ENCODE data around the gene HSFX4.
"Not testable (repeated sequence)": the region's sequence is repeated elsewhere in the genome, so short reads cannot be mapped to it uniquely, and the experiment has no call there.

The HSFX4 gene, protein sequence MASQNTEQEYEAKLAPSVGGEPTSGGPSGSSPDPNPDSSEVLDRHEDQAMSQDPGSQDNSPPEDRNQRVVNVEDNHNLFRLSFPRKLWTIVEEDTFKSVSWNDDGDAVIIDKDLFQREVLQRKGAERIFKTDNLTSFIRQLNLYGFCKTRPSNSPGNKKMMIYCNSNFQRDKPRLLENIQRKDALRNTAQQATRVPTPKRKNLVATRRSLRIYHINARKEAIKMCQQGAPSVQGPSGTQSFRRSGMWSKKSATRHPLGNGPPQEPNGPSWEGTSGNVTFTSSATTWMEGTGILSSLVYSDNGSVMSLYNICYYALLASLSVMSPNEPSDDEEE

DNA sequence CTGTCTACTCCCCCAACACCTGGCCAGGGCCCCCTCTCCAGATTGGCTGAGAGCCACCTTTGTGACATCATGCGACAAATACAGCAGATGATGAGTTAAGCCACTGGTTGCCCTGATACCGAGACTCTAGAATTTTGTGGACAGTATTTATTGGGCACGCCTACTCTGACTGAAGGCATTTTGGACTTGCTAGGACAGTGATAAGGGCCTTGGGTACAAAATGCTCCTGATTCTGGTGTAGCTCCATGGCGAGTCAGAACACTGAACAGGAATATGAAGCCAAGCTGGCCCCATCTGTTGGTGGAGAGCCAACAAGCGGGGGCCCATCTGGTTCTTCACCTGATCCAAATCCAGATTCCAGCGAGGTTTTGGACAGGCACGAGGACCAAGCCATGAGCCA lies at the start of gene HSFX4:
Gene HSFX4, plus strand, starts transcription at position 174 of the 400 bp plus-strand sequence. Its CDS starts 72 bp downstream, at position 246.
- not testable (repeated sequence) for DNase-seq

GRCh38 chrX:149881081-149881711 lies 48.2 kb upstream of the HSFX4 start, which contains the start of gene MAGEA8:
Gene MAGEA8 (plus strand): TSS chrX:149881183. CDS start chrX:149884273, 3,090 bp downstream.
- DNase-seq: no peak

DNA sequence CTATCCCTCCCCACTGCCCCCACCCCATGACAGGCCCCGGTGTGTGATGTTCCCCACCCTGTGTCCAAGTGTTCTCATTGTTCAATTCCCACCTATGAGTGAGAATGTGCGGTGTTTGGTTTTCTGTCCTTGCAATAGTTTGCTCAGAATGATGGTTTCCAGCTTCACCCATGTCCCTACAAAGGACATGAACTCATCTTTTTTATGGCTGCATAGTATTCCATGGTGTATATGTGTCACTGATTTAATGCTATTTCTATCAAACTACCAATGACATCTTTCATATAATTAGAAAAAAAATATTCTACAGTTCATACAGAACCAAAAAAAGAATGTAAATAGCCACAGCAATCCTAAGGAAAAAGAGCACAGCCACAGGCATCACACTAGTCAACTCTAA lies 38.5 kb upstream of the HSFX4 start:
- not testable (repeated sequence) for DNase-seq

DNA sequence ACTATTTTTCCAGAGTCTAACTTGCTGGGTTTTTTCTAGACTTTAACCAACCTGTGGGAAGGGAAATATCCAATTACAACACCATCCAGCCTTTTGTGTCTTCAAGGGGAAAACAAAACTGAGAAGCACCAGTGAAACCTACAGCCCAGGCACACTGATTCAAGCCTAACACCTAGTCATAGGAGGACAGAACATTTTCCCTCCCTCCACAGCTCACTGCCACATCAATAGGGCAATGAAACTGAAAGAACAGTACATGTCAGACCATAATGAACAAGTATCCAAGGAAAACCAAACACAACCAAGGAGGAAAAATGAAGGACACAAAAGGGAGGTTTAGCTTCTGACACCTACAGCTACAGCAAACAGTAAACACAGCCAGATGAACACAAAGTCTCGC lies 30.8 kb upstream of the HSFX4 start:
- DNase-seq: no peak

DNA sequence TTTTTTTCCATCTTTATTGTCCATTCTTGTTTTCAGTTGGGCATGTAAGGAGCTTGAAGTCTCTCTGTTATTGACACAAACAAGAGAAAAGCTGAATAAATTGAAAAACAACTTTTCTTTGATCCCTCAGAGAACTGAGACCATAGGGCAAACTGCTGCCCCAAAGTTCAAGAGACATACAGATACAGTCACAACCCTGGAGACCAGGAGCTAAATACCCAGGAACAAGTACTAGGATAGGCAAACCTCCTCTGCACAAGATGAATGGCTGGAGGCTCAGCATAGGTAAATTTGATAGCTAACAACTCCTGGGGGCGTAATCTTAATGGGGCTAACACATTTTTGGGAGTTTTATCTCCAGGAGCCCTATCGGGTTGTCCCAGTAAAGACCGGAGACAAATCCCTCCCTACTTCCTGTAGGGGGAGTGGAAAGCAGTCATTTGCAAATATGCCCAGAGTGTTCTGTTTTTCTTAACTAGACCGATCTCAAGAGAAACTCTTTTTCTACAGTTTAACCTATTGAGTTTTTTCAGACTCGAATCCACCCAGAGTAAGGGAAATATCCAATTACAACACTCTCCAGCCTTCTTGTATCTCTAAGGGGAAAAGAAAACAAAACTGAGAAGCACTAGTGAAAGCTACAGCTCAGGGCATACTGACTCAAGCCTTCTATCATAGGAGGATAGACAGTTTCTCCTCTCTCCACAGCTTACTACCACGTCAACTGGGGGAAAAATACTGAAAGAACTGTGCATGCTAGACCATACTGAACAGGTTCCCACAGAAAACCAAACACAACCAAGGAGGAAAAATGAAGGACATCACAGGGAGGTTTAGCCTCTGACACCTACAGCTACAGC lies 25.3 kb upstream of the HSFX4 start:
- no peak for DNase-seq

GRCh38 chrX:149908308-149908707 lies 21.1 kb upstream of the HSFX4 start:
- DNase-seq: no peak

- DNase-seq: no peak
Observed at GRCh38 chrX:149908727-149909126, 20.6 kb upstream of the HSFX4 start.

DNA sequence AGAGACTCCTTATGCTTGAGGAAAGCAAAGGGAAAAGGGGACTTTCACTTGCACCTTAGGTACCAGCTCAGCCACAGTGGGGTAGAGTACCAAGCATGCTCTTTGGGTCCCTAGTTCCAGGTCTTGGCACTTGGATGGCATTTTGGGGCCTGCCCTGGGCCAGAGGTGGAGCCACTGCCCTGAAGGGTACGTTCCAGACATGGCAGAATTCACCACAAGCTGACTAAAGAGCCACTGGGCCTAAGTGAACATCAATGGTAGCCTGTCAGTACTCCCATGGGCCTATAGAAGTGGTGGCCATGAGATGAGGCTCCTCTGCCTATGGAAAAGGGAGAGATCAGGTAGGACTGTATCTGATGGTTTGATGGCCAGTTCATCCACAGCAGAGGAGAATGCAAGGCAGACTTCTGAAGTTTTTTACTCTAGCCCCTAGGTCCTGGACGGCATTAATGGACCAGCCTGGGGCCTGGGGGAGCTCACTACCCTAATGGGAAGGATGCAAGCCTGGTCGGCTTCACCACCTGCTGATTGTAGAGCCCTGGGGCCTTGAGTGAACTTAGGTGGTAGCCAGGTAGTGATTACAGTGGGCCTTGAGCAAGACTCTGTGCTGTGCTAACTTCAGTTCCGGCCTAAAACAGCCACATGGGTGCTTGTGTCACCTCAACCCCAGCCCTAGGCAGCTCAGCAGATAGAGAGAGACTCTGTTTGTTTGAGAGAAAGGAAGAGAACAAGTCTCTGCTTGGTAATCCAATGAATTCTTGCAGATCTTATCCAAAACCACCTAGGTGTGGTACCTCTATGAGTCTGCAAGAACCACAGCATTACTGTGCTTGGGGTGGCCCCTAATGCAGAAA lies 19.8 kb upstream of the HSFX4 start:
- DNase-seq: no peak

- no peak for DNase-seq
Observed at GRCh38 chrX:149910178-149910695, 19.1 kb upstream of the HSFX4 start.

DNA sequence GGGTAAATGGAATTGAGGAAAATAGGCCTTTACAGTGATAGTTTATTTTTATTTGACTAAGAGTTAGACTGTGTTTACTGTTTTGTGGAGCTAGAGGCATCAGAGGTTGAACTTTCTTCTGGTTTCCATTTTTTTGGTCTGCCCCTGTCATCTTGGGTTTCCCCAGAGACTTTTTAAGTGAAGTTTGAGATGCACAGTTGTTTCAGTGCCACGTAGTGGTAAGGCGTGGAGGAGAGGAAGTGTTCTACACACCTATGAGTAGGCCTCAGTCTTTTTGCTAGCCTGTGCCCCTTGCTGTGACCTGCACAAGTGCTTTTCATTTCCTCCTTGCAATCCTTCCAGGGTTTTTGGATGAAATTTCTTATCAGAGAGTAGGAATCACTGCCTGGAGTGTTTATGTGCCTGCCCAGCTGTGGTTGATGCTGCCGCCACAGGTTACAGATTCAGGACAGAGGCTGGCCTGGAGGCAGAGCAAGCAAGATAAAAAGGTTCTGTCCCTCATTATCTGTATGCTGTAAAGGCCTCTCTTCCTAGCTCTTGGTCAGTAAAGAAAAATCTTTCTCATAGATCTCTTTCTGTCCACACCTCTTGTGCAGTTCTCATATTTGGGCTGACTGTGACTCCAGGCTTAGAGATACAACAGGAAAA lies 12.5 kb upstream of the HSFX4 start:
- DNase-seq: no peak

GRCh38 chrX:149923836-149924235 lies 5.5 kb upstream of the HSFX4 start:
- not testable (repeated sequence) for DNase-seq

DNA sequence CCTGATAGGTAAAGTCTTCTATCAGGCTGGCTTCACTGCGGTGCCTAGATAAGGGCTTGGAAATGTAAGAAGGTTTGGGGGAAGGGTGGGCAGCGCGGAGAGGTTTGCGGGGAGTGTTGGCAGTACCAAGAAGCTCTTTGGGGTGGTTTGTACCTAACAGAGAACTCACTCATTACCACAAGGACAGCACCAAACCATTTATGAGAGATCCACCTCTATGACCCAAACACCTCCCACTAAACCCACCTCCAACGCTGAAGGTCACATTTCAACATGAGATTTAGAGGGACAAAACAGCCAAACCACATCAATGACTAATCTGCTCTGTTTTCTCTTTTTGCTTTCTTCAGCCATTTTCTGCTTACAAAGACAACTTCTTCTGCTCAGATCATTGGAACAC lies 4.9 kb upstream of the HSFX4 start:
- DNase-seq: not testable (repeated sequence)

GRCh38 chrX:149927245-149927963 lies 2.0 kb upstream of the HSFX4 start:
- DNase-seq: not testable (repeated sequence)

DNA sequence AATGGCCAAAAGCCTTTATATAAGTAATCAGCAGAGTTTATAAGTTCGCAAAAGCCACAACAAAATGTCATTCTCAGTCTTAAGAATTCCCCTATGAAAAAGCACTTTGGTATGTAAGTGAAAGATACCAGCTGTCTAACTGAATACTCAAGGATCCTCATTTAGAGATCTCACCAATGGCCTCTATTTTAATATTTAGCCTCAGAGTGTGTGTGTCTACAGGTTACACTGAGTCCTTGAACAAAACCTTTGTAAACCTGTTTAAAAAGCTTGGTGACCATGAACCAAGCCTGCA lies 1.5 kb upstream of the HSFX4 start:
- DNase-seq: not testable (repeated sequence)

DNA sequence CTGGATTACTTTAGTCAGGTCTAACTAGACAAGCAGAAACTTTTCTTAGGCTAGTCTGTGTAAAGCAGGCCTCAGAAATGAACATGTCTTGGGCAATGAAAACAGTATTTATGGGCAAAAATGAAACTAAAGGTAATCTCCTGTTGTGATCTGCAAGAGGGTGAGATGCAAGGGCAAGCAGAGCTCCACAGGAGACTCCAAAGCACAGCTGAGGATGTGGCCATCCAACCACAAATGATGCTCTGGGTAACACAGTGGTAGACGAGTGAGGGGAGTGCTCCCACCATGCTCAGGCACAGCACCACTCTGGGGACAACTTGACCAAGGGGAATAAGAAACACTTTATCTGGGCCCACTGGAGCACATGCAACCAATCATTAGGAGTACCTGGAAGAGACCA lies 738 bp upstream of the HSFX4 start:
- DNase-seq: not testable (repeated sequence)

GRCh38 chrX:149931355-149931754 lies 2.0 kb downstream of the HSFX4 start:
- DNase-seq: not testable (repeated sequence)

DNA sequence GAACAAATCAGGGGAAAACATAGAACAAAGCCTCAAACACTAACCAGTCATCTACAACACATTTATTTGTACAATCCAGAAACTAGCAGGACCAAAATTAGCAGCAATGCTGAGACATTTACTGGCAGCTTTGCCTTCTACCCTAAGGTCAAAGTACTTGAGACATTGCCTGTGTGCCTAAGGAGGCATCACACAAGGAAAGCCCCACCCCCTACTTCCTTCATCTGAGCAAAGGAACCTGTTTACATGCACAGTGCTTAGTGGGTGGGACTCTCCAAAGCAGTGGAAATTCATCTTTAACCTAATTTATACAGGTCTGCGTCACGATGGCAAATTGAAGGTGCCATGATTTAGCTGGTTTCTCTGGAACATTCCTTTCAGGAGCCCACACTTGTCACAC lies 2.8 kb downstream of the HSFX4 start:
- not testable (repeated sequence) for DNase-seq

- not testable (repeated sequence) for DNase-seq
Observed at GRCh38 chrX:149932970-149933369, 3.6 kb downstream of the HSFX4 start.

DNA sequence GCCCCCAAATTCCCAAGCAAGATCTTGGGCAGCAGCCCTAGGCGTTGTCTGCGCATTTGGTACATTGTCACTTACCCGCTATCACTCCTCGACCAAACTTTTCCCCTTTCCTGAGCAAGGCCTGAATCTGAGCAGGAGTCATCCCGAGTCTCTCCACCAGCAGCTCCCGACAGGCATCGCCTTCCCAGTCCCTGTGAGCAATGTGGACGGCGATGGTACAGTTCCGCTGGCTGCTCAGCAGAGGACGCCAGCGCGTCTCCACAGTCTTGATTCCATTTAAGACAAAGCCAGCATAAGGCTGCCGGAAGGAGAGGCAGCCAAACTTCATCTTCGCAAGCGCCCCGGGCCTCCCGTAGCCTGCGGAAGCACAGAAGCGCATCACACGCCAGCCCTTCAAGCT lies 4.2 kb downstream of the HSFX4 start:
- not testable (repeated sequence) for DNase-seq

DNA sequence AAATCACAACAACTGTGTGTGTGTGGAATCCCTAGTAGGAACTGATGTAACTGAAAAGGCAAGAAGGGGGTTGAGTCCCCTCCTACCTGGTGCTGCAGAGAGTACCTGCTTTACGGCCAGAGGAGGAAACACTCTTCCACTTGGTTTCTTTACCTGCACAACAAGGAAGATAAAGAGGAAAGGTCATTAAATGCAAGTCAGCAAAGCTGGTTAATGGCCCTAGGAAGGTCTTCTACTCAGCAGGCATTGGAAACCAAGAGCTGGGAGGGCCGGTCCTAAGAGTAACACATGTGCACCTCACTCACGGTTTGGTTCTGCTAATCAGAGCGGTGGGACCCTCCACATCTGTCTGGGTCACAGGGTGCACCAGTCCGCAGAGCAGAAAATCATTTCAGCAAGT lies 8.0 kb downstream of the HSFX4 start:
- DNase-seq: not testable (repeated sequence)

GRCh38 chrX:149937871-149938426 lies 8.6 kb downstream of the HSFX4 start:
- DNase-seq: no peak

Data from GF-D8 (cell line).